HepG2 (cell line): ENCODE measurements around the gene PKN2.
"Not testable (repeated sequence)": the region's sequence is repeated elsewhere in the genome, so short reads cannot be mapped to it uniquely, and the experiment has no call there.

Experiments
- CHD2 ChIP-seq: IDR thresholded peaks from 2 replicates; pipeline ENCODE4 v1.6.1; 2011; ENCODE audit warnings: low read depth, low read length, improper control_type of control experiment
- CTCF ChIP-seq: sonication (generic); formaldehyde crosslinking; IDR thresholded peaks from 2 replicates; pipeline ENCODE4 v1.5.0; 2020; ENCODE audit warnings: mild to moderate bottlenecking, missing genetic modification reagents, moderate library complexity
- GLMP ChIP-seq: sonication (generic); formaldehyde crosslinking; IDR thresholded peaks from 2 replicates; pipeline ENCODE4 v1.9.0; 2021; ENCODE audit warnings: missing genetic modification reagents, mild to moderate bottlenecking, borderline replicate concordance
- POLR2A ChIP-seq, 2 experiments: IDR thresholded peaks; 2 replicates each; pipeline ENCODE4 v1.6.1; 2011; ENCODE audit warnings: low read depth in 2 of 2, low read length in 2 of 2, mild to moderate bottlenecking in 1 of 2, moderate library complexity in 1 of 2; ENCODE audit not compliant: insufficient read depth in 1 of 2
- ZBTB33 ChIP-seq: sonication (generic); formaldehyde crosslinking; IDR thresholded peaks from 2 replicates; pipeline ENCODE4 v1.4.0; 2020; ENCODE audit warnings: missing genetic modification reagents
- ZNF24 ChIP-seq: fragments of 450-650 bp; IDR thresholded peaks from 2 replicates; pipeline ENCODE4 v1.6.1; 2017; ENCODE audit warnings: antibody characterized with exemption, mild to moderate bottlenecking
- ZNF484 ChIP-seq: sonication (generic); formaldehyde crosslinking; IDR thresholded peaks from 2 replicates; pipeline ENCODE4 v1.5.1; 2020; ENCODE audit warnings: mild to moderate bottlenecking, low read depth, missing genetic modification reagents, borderline replicate concordance

- not testable (repeated sequence) for TF ChIP-seq CHD2; ZNF24; ZBTB33 (CRISPR knock-in tag); ZNF484; GLMP (CRISPR knock-in tag); POLR2A (IDR thresholded peaks at IDR 0.05; ENCODE audit: insufficient read depth in 1 of 2, low read depth in 2 of 2, low read length in 2 of 2); CTCF
Observed at GRCh38 chr1:88869644-88870043, 185.6 kb downstream of the PKN2 start.
